Sigmoid colon (tissue), 7 donors: ENCODE results near the gene ITGA7. TPM values are rescaled to one million over a fixed set of nuclear protein-coding genes. Genes with fewer than 3 reads are reported as not detected.

Experiments
- DNase-seq: peaks from one replicate; pipeline ENCODE4 v3.0.0-alpha.2; 2019
- H3K27ac ChIP-seq, 4 donors: fragments of 200-600 bp; sonication (generic); one replicate each; pipeline ENCODE4 v1.5.1; 2016 to 2019; ENCODE audit warnings: mild to moderate bottlenecking in 1 of 4
- H3K27me3 ChIP-seq, 3 donors: fragments of 200-600 bp; sonication (generic); one replicate each; pipeline ENCODE4 v1.5.1; 2019; ENCODE audit warnings: mild to moderate bottlenecking in 1 of 3
- H3K36me3 ChIP-seq, 4 donors: fragments of 200-600 bp; sonication (generic); one replicate each; pipeline ENCODE4 v1.5.1; 2016 to 2019
- H3K4me1 ChIP-seq, 4 donors: fragments of 200-600 bp; sonication (generic); one replicate each; pipeline ENCODE4 v1.5.1; 2017 to 2019
- H3K4me3 ChIP-seq, 4 donors: fragments of 200-600 bp; sonication (generic); one replicate each; pipeline ENCODE4 v1.5.1; 2017 to 2019; ENCODE audit warnings: mild to moderate bottlenecking in 2 of 4, moderate library complexity in 1 of 4
- H3K9me3 ChIP-seq, 4 donors: fragments of 200-600 bp in 3 of 4; sonication (generic) in 3 of 4; one replicate each; pipeline versions ENCODE4 v1.5.1 to v1.6.1; 2013 to 2019
- CTCF ChIP-seq, 4 experiments: fragments of 450-650 bp in 3 of 4; fragments of 200-600 bp in 1 of 4; IDR thresholded peaks; one replicate each; pipeline ENCODE4 v1.5.1; 2016 to 2019; ENCODE audit warnings: antibody characterized with exemption in 4 of 4, mild to moderate bottlenecking in 3 of 4, moderate library complexity in 2 of 4
- EP300 ChIP-seq, 4 donors: sonication (generic); formaldehyde crosslinking; IDR thresholded peaks; one replicate each; pipeline ENCODE4 v1.6.1; 2017; ENCODE audit warnings: antibody characterized with exemption in 4 of 4
- POLR2A ChIP-seq, 2 donors: fragments of 450-650 bp; IDR thresholded peaks; one replicate each; pipeline ENCODE4 v1.6.1; 2016; ENCODE audit warnings: antibody characterized with exemption in 2 of 2, mild to moderate bottlenecking in 2 of 2, moderate library complexity in 2 of 2
- POLR2AphosphoS5 ChIP-seq, 4 donors: sonication (generic); formaldehyde crosslinking; IDR thresholded peaks; one replicate each; pipeline ENCODE4 v1.6.1; 2017; ENCODE audit warnings: antibody characterized with exemption in 4 of 4
- WGBS, 2 donors: extraction: QIAGEN DNeasy Blood & Tissue Kit; methylation state at CpG; one replicate each; pipeline ENCODE4 v1.1.7; 2013; 5-methylcytosine and 5-hydroxymethylcytosine counted together
- intact Hi-C: fragments of 100-400 bp; cut with DNase I; formaldehyde crosslinking; loops from one replicate; pipeline ENCODE4 v1.15.1; 2023
- polyA plus RNA-seq, 3 donors: library from polyadenylated mRNA; stranded (reverse); fragments of 200-250 nt; gene quantifications; one replicate each; pipeline ENCODE4 v1.2.3, GENCODE V29; 2013
- total RNA-seq, 4 donors: library from RNA; depleted of rRNA; stranded (reverse); fragments of >200 nt; gene quantifications; one replicate each; pipeline ENCODE4 v1.1.0, GENCODE V29; 2016
- donor health status: healthy with polysubstance abuse.
- donor health status: Bipolar disorder and iron deficiency.
- donor health status: healthy.

ITGA7 gene
- total and polyA plus RNA-seq, 7 donors = 1.8 to 588 (median 66.6) TPM

- H3K9me3 ChIP-seq = no peaks in the 10 kb centered on the region
- WGBS, 2 donors = 90 to 95% methylated on average over 10 of the region's 10 CpGs
- no peak for TF ChIP-seq EP300 (IDR thresholded peaks at IDR 0.05)
- no peak for TF ChIP-seq POLR2A (IDR thresholded peaks at IDR 0.05)
- no peak for TF ChIP-seq POLR2AphosphoS5 (IDR thresholded peaks at IDR 0.05)
- no peak for TF ChIP-seq CTCF (IDR thresholded peaks at IDR 0.05)
- no peak for DNase-seq
- H3K4me3 ChIP-seq = no peak overlapping the region
- no peaks in the 10 kb centered on the region for H3K36me3 ChIP-seq
- intact Hi-C loops = no loop called here
- no peaks in the 10 kb centered on the region for H3K27me3 ChIP-seq
- H3K4me1 ChIP-seq = peaks cover 0 to 5% (median 2%) of the 10 kb centered on the region in 4 donors
- H3K27ac ChIP-seq = no peak overlapping the region
Observed at GRCh38 chr12:55664826-55665225, 42.9 kb downstream of the ITGA7 start.

- Histone ChIP-seq H3K4me1 (peaks cover 0 to 18% (median 13%) of the 10 kb centered on the region in 4 donors), H3K36me3 (no peaks in the 10 kb centered on the region), H3K4me3 (no peak overlapping the region), H3K9me3 (no peaks in the 10 kb centered on the region), H3K27ac (no peak overlapping the region), H3K27me3 (no peaks in the 10 kb centered on the region)
- no peak for DNase-seq
- TF ChIP-seq EP300 (IDR thresholded peaks at IDR 0.05) (no peak), POLR2A (IDR thresholded peaks at IDR 0.05) (no peak), POLR2AphosphoS5 (IDR thresholded peaks at IDR 0.05) (no peak), CTCF (IDR thresholded peaks at IDR 0.05) (no peak)
- 50 to 78% methylated on average over 1 of the region's 1 CpG for WGBS, 2 donors
- intact Hi-C loops = no loop called here
Observed at GRCh38 chr12:55663391-55663790, 44.3 kb downstream of the ITGA7 start.

- intact Hi-C loops = loop anchor here (10.0 kb wide), 1 partner anchor 1065 kb away; no protein-coding TSS in a partner anchor
- Histone ChIP-seq H3K4me1 (peaks cover 0 to 27% (median 16%) of the 10 kb centered on the region in 4 donors), H3K36me3 (no peaks in the 10 kb centered on the region), H3K27ac (peak overlapping the region; percentile 49 to 90 (median 80)), H3K27me3 (no peaks in the 10 kb centered on the region), H3K9me3 (no peaks in the 10 kb centered on the region), H3K4me3 (peak overlapping the region in 1 of 4 donors; percentile 1)
- peak; percentile 85 to 96 (median 93) for TF ChIP-seq EP300 (IDR thresholded peaks at IDR 0.05)
- peak in 1 of 4 experiments; percentile 33 for TF ChIP-seq CTCF (IDR thresholded peaks at IDR 0.05)
- TF ChIP-seq POLR2A (IDR thresholded peaks at IDR 0.05) = peak in 1 of 2 donors; percentile 4
- TF ChIP-seq POLR2AphosphoS5 (IDR thresholded peaks at IDR 0.05) = peak; percentile 82 to 92 (median 86)
- DNase-seq = peak; percentile 77
- whole genome bisulfite sequencing, 2 donors = 80 to 86% methylated on average over 9 of the region's 9 CpGs
Observed at GRCh38 chr12:55659486-55660385, 48.0 kb downstream of the ITGA7 start.

- no peak for TF ChIP-seq CTCF (IDR thresholded peaks at IDR 0.05)
- peak in 2 of 4 donors; percentile 23 to 25 for TF ChIP-seq POLR2AphosphoS5 (IDR thresholded peaks at IDR 0.05)
- TF ChIP-seq POLR2A (IDR thresholded peaks at IDR 0.05) = no peak
- peak in 2 of 4 donors; percentile 28 to 48 for TF ChIP-seq EP300 (IDR thresholded peaks at IDR 0.05)
- Histone ChIP-seq H3K36me3 (no peaks in the 10 kb centered on the region), H3K4me1 (peaks cover 0 to 27% (median 16%) of the 10 kb centered on the region in 4 donors), H3K4me3 (no peak overlapping the region), H3K9me3 (no peaks in the 10 kb centered on the region), H3K27me3 (no peaks in the 10 kb centered on the region), H3K27ac (peak overlapping the region; percentile 49 to 90 (median 80))
- WGBS, 2 donors = 78 to 87% methylated on average over 3 of the region's 3 CpGs
- no peak for DNase-seq
- intact Hi-C loops = loop anchor here (10.0 kb wide), 1 partner anchor 1064 kb away; no protein-coding TSS in a partner anchor
Observed at GRCh38 chr12:55658635-55659391, 48.9 kb downstream of the ITGA7 start.
